HG02973 (cell line): Measurements from ENCODE around the gene OR52H1.
"Not testable (repeated sequence)": the region's sequence is repeated elsewhere in the genome, so short reads cannot be mapped to it uniquely, and the experiment has no call there.

Source experiments
- ATAC-seq: cut with Tn5 transposase; IDR thresholded peaks from one replicate; pipeline ENCODE4 v1.9.1; 2021; ENCODE audit warnings: moderate library complexity; ENCODE audit not compliant: unreplicated experiment

Gene OR52H1

GRCh38 chr11:5548440-5548839 lies at the start of gene OR52H1:
TSS of gene OR52H1 (minus strand) at chr11:5548540. CDS start at chr11:5545505, 3,035 bp downstream.
- no peak for ATAC-seq

DNA sequence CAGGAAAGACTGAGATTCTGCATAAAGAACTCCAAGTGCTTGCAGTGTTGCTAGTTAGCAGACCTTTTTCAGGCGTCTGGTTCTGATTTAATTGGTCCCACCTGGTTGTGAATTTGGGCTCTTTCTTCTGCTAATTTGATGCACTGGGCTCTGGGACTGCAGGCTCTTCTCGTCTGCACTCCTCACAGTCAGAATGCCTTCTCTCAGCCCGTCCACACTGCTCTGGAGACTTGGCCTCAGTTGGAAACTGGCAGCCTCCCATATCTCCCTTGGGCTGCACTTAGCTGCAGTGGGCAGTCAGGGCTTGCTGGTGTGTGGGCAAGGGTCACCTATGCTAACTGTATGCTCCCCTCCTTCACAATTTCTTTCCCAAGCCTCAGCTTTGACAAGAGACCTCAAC lies 49.6 kb upstream of the OR52H1 start:
- no peak for ATAC-seq

GRCh38 chr11:5596607-5597201 lies 48.4 kb upstream of the OR52H1 start, which contains the start of gene TRIM6:
TSS of gene TRIM6 (plus strand) at chr11:5596637. CDS start at chr11:5596898, 261 bp downstream.
- ATAC-seq = peak; percentile 38

- no peak for ATAC-seq
Measured at GRCh38 chr11:5593146-5593545, 44.8 kb upstream of the OR52H1 start.

DNA sequence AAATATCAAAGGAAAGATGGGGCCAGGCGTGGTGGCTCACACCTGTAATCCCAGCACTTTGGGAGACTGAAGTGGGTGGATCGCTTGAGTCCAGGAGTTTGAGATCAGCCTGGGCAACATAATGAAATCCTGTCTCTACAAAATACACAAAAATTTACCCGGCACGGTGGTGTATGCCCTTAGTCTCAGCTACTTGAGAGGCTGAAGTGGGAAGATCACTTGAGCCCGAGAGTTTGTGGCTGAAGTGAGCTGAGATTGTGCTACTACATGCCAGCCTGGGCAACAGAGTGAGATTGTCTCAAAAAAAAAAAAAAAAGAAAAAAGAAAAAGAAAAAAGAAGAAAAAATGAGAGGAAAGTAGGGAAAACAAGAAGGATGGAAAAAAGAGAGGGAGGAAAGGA lies 44.3 kb upstream of the OR52H1 start:
- no peak for ATAC-seq

DNA sequence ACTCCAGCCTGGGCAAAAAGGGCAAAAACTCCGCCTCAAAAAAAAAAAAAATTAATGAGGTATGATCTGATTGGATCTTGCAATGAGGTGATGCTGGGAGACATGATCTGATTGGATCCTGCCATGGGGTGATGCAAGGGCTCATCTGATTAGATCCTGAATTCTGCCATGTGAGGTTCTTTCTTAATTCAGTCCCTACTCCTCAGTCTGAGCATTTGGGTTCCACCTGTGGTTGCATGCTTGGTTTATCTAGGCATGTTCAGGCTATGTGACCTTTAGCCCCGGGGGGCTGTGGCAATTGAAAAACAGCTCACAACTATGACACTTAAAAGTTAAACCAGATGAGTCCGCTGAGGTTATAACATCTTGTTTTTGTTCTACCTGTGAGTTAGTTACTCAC lies 43.3 kb upstream of the OR52H1 start:
- ATAC-seq = no peak

- ATAC-seq = not testable (repeated sequence)
Measured at GRCh38 chr11:5589906-5590305, 41.6 kb upstream of the OR52H1 start.

DNA sequence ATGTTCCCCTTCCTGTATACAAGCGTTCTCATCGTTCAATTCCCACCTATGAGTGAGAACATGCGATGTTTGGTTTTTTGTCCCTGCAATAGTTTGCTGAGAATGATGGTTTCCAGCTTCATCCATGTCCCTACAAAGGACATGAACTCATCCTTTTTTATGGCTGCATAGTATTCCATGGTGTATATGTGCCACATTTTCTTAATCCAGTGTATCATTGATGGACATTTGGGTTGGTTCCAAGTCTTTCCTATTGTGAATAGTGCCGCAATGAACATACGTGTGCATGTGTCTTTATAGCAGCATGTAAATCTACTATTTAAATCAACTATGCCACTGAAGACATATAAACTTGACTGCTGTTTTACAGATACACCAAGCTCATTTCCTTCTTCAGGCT lies 36.1 kb upstream of the OR52H1 start:
- ATAC-seq = not testable (repeated sequence)

- no peak for ATAC-seq
Measured at GRCh38 chr11:5581014-5581413, 32.7 kb upstream of the OR52H1 start.

DNA sequence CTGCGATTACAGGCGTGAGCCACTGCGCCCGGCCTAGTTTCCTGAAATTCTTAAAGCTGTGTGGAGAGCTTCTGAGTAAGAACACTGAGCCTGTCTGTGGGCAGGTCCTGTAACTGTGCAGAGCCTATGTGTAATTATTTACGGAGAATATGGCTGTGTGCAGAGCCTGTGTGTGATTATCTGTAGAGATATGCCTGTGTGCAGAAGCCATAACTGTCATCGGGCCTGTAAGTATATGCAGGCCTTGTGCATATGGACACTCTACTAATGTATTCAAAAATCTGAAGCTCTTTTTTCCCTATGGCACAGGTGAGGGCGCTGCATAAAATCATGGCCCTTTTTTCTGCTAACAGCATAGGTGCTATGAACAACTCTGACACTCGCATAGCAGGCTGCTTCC lies 32.2 kb upstream of the OR52H1 start, which contains the start of gene OR52B6:
TSS of gene OR52B6 (plus strand) at position 301 of the 400 bp plus-strand sequence. CDS start at position 301, 0 bp downstream.
- no peak for ATAC-seq

DNA sequence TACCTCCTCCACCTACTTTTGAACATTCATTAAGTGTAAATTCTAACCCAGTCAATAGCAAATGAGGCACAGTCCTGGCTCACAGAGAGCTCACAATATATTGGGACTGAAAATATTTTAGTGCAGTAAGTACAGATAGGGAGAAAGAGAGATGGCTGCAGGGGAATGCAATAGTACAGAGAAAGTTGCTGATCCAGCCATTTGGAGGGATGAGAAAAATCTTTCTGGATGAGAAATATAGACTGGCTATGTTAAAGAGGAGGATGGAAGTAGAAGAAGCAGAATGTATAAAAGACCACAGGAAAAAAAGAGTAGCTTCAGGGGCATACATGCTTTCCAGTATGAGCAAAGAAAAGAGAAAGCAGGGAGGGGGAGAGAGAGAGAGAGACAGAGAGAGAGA lies 28.8 kb upstream of the OR52H1 start:
- ATAC-seq = no peak

GRCh38 chr11:5575152-5575551 lies 26.8 kb upstream of the OR52H1 start:
- ATAC-seq = no peak

DNA sequence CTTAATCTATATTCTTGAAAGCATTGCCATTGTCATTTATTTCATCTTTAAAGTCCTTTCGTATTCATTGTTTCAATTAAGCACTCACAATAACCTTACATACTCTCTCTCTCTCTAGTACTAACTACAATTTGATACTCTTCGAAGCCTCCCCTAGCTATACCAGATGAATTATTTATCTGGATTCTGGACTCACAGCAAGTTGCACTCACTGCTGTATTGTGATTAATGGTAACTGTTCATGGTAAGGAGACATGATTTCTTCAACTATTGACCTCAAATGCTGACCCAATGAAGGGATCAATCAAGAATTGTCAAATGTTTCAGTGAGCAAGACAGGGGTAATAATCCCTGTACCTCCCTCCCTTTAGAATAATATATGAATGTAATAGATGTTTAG lies 26.3 kb upstream of the OR52H1 start:
- no peak for ATAC-seq

- no peak for ATAC-seq
Measured at GRCh38 chr11:5564259-5565019, 16.1 kb upstream of the OR52H1 start.

- ATAC-seq = no peak
Measured at GRCh38 chr11:5557751-5558150, 9.4 kb upstream of the OR52H1 start.

- no peak for ATAC-seq
Measured at GRCh38 chr11:5556596-5557188, 8.4 kb upstream of the OR52H1 start.

- no peak for ATAC-seq
Measured at GRCh38 chr11:5553343-5553742, 5.0 kb upstream of the OR52H1 start.

DNA sequence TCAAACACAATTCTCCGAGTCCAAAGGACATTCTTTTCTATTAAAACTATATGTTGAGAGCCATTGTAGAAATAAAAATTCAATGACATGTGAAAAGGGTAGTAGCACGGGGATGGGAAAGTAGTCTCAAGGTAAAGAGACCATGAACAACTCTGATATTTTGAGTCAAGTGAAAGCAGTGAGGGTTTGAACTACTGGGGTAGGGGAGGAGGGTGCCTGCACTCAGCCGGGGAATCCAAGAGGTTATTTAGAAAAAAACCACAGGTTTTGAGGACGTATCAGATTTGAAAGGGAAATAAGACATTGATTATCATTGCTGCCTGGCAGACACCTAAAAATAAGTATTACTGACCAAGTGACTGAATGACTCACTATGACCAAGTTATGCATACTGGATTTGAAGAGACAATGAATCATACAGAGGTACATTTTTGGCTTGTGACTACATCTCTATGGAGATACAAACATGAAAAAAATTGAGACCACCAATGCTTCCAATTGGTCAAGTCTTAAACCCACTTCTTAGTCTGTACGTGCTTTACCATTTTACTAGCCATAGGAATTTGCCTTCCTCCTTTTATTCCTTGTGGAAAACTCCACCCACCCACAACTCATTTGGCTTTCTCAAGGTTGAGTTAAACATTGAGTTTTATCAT lies 2.2 kb upstream of the OR52H1 start:
- no peak for ATAC-seq

- ATAC-seq = no peak
Measured at GRCh38 chr11:5547982-5548381, 358 bp downstream of the OR52H1 start.

DNA sequence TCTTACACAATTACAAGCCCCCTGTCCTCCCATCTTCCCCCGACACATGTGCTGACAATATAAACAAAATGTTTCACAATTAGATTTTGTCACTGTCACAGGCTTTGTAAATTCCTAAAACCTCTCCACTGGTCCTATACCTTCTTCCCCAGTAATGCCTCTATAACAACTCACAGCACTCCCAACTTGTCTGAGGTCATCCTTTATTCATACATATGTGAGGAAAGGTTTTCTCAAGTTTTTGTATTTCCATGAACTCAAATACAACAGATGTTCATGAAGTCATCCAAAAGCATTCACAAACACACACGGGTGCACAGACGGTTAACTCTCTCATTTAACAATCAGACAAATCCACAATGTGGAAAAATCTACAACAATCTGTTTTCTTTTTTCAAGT lies 1.9 kb downstream of the OR52H1 start:
- ATAC-seq = no peak

- ATAC-seq = no peak
Measured at GRCh38 chr11:5541427-5541826, 6.9 kb downstream of the OR52H1 start.

GRCh38 chr11:5536482-5536881 lies 11.9 kb downstream of the OR52H1 start:
- no peak for ATAC-seq
